ENCODE measurements around the gene TNFSF9.

DNA sequence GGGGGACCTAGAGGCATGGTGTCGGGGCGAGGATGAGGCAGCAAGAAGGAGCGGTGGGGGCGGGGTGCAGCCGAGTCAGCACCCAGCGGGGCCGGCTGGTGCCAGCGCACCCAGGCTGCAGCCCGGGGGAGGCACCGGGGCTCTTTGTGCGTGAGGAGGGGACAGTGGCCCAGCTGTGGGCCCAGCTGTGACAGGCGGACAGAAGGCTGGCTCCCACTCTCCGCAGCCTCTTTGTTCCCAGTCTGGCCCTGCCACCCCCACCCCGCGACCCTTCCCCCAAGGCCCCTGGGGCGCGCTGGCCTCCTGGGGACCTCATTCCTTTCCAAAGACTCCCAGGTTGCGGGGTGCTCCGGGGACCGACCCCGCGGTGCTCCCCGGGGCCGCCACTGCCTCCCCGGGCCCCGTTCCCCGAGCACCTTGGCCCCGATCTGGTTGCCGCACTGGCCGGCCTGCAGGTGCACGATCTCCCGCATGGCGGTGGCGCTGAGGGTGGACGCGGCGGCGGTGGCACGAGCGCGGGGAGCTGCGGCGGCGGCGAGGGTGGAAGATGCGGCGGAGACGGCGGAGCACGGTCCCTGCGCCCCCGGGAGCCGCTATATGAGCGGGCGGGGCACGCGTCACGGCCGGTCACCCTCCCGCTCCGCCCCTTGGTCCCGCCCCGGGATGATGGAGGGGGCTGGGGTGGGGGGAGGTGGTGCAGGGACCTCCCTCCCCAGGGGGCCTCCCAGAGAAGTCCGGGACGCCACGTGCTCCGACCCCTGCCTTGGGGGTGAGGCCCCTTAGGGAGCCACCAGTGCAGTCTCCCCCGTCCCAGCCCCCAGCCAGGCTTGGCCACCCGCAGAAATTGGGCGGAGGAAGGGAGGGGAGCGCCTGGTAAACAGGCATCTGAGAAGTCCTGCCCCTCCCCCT is 28.8 kb upstream of the TNFSF9 start, which contains the start of gene TUBB4A:
- TF ChIP-seq EZH2 (IDR thresholded peaks at IDR 0.05; ENCODE audit: insufficient read depth, poor library complexity, severe bottlenecking), result no peak
- TF ChIP-seq EZH2phosphoT487 (IDR thresholded peaks at IDR 0.05; ENCODE audit: insufficient read depth, low read depth), result no peak

Measured in GM23248 (cell line).